Smooth muscle cell (in vitro differentiated cells): ENCODE results near the gene RPTOR. TPM values are rescaled to one million over a fixed set of nuclear protein-coding genes. Genes with fewer than 3 reads are reported as not detected.

ENCODE experiments used
- DNase-seq: peaks from one replicate; lab custom pipeline; 2025; ENCODE audit not compliant: unreplicated experiment; lab: John Stamatoyannopoulos, UW
- H2AFZ ChIP-seq: fragments of 200-600 bp; sonication (generic); 2 replicates; pipeline ENCODE4 v1.6.0; 2016; ENCODE audit warnings: antibody characterized with exemption, low read depth, mild to moderate bottlenecking
- H3F3A ChIP-seq: fragments of 200-600 bp; sonication (generic); 2 replicates; pipeline ENCODE4 v1.6.0; 2017; ENCODE audit warnings: antibody characterized with exemption, low read depth
- H3K27ac ChIP-seq: fragments of 200-600 bp; sonication (generic); 2 replicates; pipeline ENCODE4 v1.5.1; 2016; ENCODE audit warnings: low read depth, mild to moderate bottlenecking
- H3K27me3 ChIP-seq: fragments of 200-600 bp; sonication (generic); 2 replicates; pipeline ENCODE4 v1.6.1; 2016; ENCODE audit warnings: low read depth, mild to moderate bottlenecking
- H3K36me3 ChIP-seq: fragments of 200-600 bp; sonication (generic); 2 replicates; pipeline ENCODE4 v1.5.1; 2016; ENCODE audit warnings: low read depth
- H3K4me1 ChIP-seq: fragments of 200-600 bp; sonication (generic); 2 replicates; pipeline ENCODE4 v1.5.1; 2016; ENCODE audit warnings: low read depth
- H3K4me2 ChIP-seq: fragments of 200-600 bp; sonication (generic); 2 replicates; pipeline ENCODE4 v1.6.0; 2016; ENCODE audit warnings: mild to moderate bottlenecking
- H3K4me3 ChIP-seq: fragments of 200-600 bp; sonication (generic); 2 replicates; pipeline ENCODE4 v1.5.1; 2016; ENCODE audit warnings: mild to moderate bottlenecking
- H3K79me2 ChIP-seq: fragments of 200-600 bp; sonication (generic); 2 replicates; pipeline ENCODE4 v1.6.0; 2016; ENCODE audit warnings: low read depth, mild to moderate bottlenecking
- H3K9ac ChIP-seq: fragments of 200-600 bp; sonication (generic); 2 replicates; pipeline ENCODE4 v1.6.0; 2016; ENCODE audit warnings: low read depth
- H3K9me3 ChIP-seq: fragments of 200-600 bp; sonication (generic); replicated peaks from 2 replicates; pipeline ENCODE4 v1.5.1; 2016; ENCODE audit warnings: low read depth
- H4K20me1 ChIP-seq: fragments of 200-600 bp; sonication (generic); 2 replicates; pipeline ENCODE4 v1.6.0; 2016; ENCODE audit warnings: low read depth
- WGBS: methylation state at CpG from one replicate; pipeline ENCODE4 v1.1.7; 2016; ENCODE audit warnings: low lambda C conversion rate; 5-methylcytosine and 5-hydroxymethylcytosine counted together
- polyA plus RNA-seq: library from polyadenylated mRNA; unstranded; fragments of >200 nt; fragmentation: Nextera tagmentation; extraction: Ambion mirVana; gene quantifications from 2 replicates; pipeline ENCODE4 v1.2.1, GENCODE V29; 2016
- total RNA-seq: library from RNA; depleted of rRNA; stranded (reverse); fragments of >200 nt; gene quantifications from 2 replicates; pipeline ENCODE4 v1.2.3, GENCODE V29; 2014
- TF ChIP-seq, protein P1 (sequence below): fragments of 200-600 bp; sonication (generic); IDR thresholded peaks from 2 replicates; pipeline ENCODE4 v1.5.1; 2017; ENCODE audit warnings: borderline replicate concordance, mild to moderate bottlenecking, antibody characterized with exemption; ENCODE audit not compliant: insufficient read depth, poor library complexity, severe bottlenecking

The RPTOR gene
- total and polyA plus RNA-seq, 2 experiments from 2014 or later: 10.6 to 12.2 TPM

DNA sequence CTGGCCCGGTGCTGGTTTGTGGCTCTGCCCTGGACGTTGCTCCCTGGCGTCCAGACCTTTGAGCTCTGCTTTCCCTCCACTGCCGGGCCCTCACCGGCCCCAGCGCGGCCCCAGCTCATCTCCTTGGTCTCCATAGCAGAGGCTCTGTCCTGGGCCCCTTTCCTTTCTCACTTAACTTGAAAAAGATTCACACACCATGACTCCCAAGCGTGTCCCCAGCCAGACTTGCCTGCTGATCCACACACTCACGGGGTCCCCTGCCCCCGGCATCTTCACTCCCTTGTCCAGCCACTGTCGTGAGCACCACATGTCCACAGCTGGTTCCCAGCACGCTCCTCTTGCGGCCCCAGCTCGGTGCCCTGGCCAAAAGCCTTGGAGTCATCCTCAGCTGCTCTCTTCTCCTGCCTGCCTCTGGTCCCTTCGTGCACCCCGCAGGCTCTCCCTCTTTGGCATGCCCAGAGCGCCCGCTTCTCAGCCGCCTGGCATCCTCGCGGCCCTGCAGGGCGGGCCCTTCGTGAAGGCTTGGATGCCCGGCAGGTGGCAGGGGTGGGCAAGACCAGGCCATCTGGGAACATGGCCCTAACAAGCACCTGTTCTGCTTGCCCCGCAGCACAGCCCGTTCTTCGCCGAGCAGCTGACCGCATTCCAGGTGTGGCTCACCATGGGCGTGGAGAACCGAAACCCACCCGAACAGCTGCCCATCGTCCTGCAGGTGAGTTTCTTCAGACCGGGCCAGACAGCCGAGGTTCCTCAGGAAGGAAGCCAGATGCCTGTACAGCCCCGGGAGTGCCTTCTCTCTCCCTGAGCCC is 301.4 kb downstream of the RPTOR start:
- Histone ChIP-seq H3K4me3 (no peak overlapping the region), H3K9me3 (no peaks in the 10 kb centered on the region), H2AFZ (no peak overlapping the region), H3K4me2 (no peak overlapping the region), H3K27me3 (no peaks in the 10 kb centered on the region), H3K27ac (no peak overlapping the region), H3K4me1 (no peaks in the 10 kb centered on the region), H3K36me3 (no peaks in the 10 kb centered on the region), H3K79me2 (no peaks in the 10 kb centered on the region), H4K20me1 (no peaks in the 10 kb centered on the region), H3K9ac (no peak overlapping the region), H3F3A (no peaks in the 10 kb centered on the region)
- WGBS: 93% methylated on average over 36 of the region's 36 CpGs
- TF ChIP-seq, protein P1, sequence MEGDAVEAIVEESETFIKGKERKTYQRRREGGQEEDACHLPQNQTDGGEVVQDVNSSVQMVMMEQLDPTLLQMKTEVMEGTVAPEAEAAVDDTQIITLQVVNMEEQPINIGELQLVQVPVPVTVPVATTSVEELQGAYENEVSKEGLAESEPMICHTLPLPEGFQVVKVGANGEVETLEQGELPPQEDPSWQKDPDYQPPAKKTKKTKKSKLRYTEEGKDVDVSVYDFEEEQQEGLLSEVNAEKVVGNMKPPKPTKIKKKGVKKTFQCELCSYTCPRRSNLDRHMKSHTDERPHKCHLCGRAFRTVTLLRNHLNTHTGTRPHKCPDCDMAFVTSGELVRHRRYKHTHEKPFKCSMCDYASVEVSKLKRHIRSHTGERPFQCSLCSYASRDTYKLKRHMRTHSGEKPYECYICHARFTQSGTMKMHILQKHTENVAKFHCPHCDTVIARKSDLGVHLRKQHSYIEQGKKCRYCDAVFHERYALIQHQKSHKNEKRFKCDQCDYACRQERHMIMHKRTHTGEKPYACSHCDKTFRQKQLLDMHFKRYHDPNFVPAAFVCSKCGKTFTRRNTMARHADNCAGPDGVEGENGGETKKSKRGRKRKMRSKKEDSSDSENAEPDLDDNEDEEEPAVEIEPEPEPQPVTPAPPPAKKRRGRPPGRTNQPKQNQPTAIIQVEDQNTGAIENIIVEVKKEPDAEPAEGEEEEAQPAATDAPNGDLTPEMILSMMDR: no peak
- DNase-seq: no peak

DNA sequence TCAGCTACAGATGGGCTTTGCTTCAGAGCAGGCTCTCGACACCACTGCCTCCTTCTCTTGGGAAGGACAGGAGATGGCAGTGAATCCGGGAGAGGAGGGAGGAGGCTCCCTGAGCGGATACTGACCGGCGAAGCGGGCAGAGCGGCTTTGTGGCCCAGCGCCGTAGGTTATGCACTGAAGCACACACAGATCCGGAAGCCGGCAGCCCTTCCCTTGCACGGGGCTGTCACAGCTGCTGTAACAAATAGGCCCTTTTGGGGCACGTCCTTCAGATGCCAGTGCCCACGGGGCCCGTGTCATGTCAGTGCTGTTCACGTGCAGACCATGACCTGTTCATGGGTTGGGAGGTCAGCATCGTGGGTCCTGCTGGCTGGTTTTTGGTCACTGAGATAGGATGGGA is 302.3 kb downstream of the RPTOR start:
- Histone ChIP-seq H3K27me3 (no peaks in the 10 kb centered on the region), H3K4me3 (no peak overlapping the region), H3K4me2 (no peak overlapping the region), H3K4me1 (no peaks in the 10 kb centered on the region), H3K36me3 (no peaks in the 10 kb centered on the region), H4K20me1 (no peaks in the 10 kb centered on the region), H3K9me3 (no peaks in the 10 kb centered on the region), H3K9ac (no peak overlapping the region), H3K79me2 (no peaks in the 10 kb centered on the region), H2AFZ (no peak overlapping the region), H3F3A (no peaks in the 10 kb centered on the region), H3K27ac (no peak overlapping the region)
- WGBS: 97% methylated on average over 17 of the region's 17 CpGs
- no peak for DNase-seq
- TF ChIP-seq, protein P1: no peak

DNA sequence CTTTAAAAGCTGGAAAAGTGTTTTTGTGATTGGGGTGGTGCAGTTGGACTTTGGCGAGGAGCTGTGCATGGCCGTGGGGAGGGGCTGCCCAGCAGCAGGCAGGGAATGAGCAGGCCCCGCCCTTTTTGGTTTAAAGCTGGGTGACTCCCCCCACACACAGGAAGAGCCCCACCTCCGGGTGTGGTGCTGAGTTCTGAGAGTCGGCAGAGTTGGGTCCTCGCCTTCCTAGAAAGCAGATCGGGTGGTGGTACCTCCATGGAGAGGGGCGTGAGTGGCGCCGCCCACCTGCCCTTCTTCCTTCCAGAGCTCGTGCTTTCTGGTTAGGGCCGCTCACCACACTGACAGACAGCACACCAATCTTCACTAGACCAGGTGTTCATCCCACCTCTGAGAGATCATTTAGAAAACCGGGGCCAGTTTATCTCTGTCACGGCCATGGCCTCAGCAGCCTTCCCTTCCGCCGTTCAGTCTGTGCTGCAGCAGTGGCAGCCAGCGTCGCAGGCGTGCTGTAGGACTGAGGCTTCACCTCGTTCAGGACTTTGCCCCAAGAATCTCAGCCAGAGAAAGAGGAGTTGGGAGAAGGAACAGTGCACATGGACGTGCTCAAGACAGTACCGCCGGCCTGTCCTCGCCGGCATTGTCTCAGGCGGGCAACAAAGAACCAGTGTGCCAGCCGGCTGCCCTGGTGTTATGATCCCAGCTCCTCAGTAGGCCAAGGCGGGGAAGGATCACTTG is 303.0 kb downstream of the RPTOR start:
- no peaks in the 10 kb centered on the region for H3K79me2 ChIP-seq
- H3K9me3 ChIP-seq: no peaks in the 10 kb centered on the region
- H3K27ac ChIP-seq: no peak overlapping the region
- 93% methylated on average over 28 of the region's 28 CpGs for WGBS
- no peak overlapping the region for H3K9ac ChIP-seq
- no peak overlapping the region for H2AFZ ChIP-seq
- TF ChIP-seq, protein P1: no peak
- H4K20me1 ChIP-seq: no peaks in the 10 kb centered on the region
- H3K27me3 ChIP-seq: no peaks in the 10 kb centered on the region
- DNase-seq: no peak
- no peaks in the 10 kb centered on the region for H3K4me1 ChIP-seq
- no peaks in the 10 kb centered on the region for H3F3A ChIP-seq
- no peak overlapping the region for H3K4me3 ChIP-seq
- no peak overlapping the region for H3K4me2 ChIP-seq
- no peaks in the 10 kb centered on the region for H3K36me3 ChIP-seq
